Left lung (tissue), 10 donors: ENCODE measurements around the gene MAPKAPK5. TPM values are rescaled to one million over a fixed set of nuclear protein-coding genes. Genes with fewer than 3 reads are reported as not detected.

ENCODE experiments used
- ATAC-seq: fragments of 200-7000 bp; cut with Tn5 transposase; one replicate; pipeline ENCODE4 v1.9.1; 2020; ENCODE audit warnings: moderate library complexity
- DNase-seq, 4 donors: peaks; one replicate each; pipeline ENCODE4 v3.0.0-alpha.2; 2013 to 2020
- H3K27ac ChIP-seq, 2 donors: fragments of 200-600 bp; sonication (generic) in 1 of 2; one replicate each; pipeline versions ENCODE4 v1.5.0 to v1.8.0; 2020 to 2021
- H3K27me3 ChIP-seq, 2 donors: fragments of 200-600 bp; sonication (generic) in 1 of 2; one replicate each; pipeline versions ENCODE4 v1.5.0 to v1.8.0; 2020 to 2021
- H3K36me3 ChIP-seq, 2 donors: fragments of 200-600 bp; sonication (generic) in 1 of 2; one replicate each; pipeline versions ENCODE4 v1.5.0 to v1.8.0; 2020 to 2021
- H3K4me1 ChIP-seq, 2 donors: fragments of 200-600 bp; one replicate each; pipeline ENCODE4 v1.8.0; 2021
- H3K4me3 ChIP-seq, 2 donors: fragments of 200-600 bp; sonication (generic) in 1 of 2; one replicate each; pipeline versions ENCODE4 v1.5.0 to v1.8.0; 2020 to 2021; ENCODE audit warnings: mild to moderate bottlenecking in 1 of 2
- H3K9me3 ChIP-seq, 2 donors: fragments of 200-600 bp; sonication (generic) in 1 of 2; one replicate each; pipeline versions ENCODE4 v1.5.0 to v1.8.0; 2020 to 2021
- CTCF ChIP-seq, 2 donors: fragments of 200-600 bp; sonication (generic) in 1 of 2; IDR thresholded peaks; one replicate each; pipeline versions ENCODE4 v1.5.0 to v1.8.0; 2021; ENCODE audit warnings: antibody characterized with exemption in 2 of 2
- intact Hi-C, 2 donors: fragments of 100-400 bp; cut with DNase I; formaldehyde crosslinking; loops; one replicate each; pipeline versions ENCODE4 v1.11.2 to v1.14.2; 2022
- polyA plus RNA-seq, 6 donors: library from polyadenylated mRNA; unstranded; fragments of 120-200 nt; gene quantifications; one replicate each; pipeline ENCODE4 v1.2.1, GENCODE V29; 2013; ENCODE audit not compliant: insufficient read length in 6 of 6
- total RNA-seq, 2 donors: library from RNA; stranded (reverse); fragmentation: NEBNext Ultra II Directional; extraction: Animal tissue kit (Norgen Biotek cat#: 25700); gene quantifications; one replicate each; pipeline ENCODE4 v1.2.1, GENCODE V29; 2021
- donor health status: DM: no; HTN: yes; CAD: no.
- donor health status: DM: no; HTN: no; CAD: no.

MAPKAPK5 gene
- total and polyA plus RNA-seq, 8 donors: 31.7 to 57.9 (median 50.3) TPM

DNA sequence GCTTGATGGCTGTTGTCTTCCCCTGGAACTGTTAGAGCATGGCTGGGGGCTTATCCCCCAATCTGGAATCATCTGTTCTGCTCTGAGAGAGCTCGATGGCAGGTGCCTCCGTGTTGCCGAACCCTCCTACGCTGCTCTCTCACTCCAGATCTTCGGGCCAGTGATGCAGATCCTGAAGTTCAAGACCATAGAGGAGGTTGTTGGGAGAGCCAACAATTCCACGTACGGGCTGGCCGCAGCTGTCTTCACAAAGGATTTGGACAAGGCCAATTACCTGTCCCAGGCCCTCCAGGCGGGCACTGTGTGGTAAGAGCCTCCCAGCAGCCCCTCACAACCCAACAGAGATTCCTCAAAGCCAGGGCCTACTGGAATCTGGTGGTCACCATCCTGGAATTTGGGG, 42.3 kb upstream of the MAPKAPK5 start:
- Histone ChIP-seq H3K4me1 (no peaks in the 10 kb centered on the region), H3K27ac (no peak overlapping the region), H3K27me3 (no peaks in the 10 kb centered on the region), H3K4me3 (no peak overlapping the region), H3K36me3 (peaks cover 0 to 100% of the 10 kb centered on the region in 2 donors), H3K9me3 (no peaks in the 10 kb centered on the region)
- ATAC-seq: no peak
- no peak for DNase-seq
- intact Hi-C loops: no loop called here
- TF ChIP-seq CTCF (IDR thresholded peaks at IDR 0.05): no peak

DNA sequence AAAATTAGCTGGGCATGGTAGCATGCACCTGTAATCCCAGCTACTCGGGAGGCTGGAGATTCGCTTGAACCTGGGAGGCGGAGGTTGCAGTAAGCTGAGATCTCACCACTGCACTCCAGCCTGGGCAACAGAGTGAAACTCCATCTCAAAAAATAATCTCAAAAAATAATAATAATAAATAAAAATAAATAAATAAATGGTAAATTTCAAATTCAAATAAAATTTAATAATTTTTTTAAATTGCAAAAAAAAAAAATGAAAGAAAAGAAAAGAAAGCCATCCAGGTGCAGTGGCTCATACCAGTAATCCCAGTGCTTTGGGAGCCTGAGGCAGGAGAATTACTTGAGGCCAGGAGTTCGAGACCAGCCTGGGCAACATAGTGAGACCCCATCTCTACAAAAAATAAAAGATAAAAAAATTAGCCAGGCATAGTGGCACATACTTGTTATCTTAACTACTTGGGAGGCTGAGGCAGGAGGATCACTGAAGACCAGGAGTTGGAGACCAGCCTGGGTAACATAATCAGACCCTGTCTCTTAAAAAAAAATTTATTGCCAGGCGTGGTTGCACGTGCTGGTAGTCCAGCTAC, 38.9 kb upstream of the MAPKAPK5 start:
- Histone ChIP-seq H3K27me3 (no peaks in the 10 kb centered on the region), H3K36me3 (peaks cover 0 to 100% of the 10 kb centered on the region in 2 donors), H3K4me3 (no peak overlapping the region), H3K4me1 (no peaks in the 10 kb centered on the region), H3K27ac (no peak overlapping the region), H3K9me3 (no peaks in the 10 kb centered on the region)
- no peak for ATAC-seq
- intact Hi-C loops: no loop called here
- DNase-seq: no peak
- no peak for TF ChIP-seq CTCF (IDR thresholded peaks at IDR 0.05)

GRCh38 chr12:111803851-111804250, 38.2 kb upstream of the MAPKAPK5 start:
- Histone ChIP-seq H3K9me3 (no peaks in the 10 kb centered on the region), H3K27ac (no peak overlapping the region), H3K27me3 (no peaks in the 10 kb centered on the region), H3K4me3 (no peak overlapping the region), H3K4me1 (no peaks in the 10 kb centered on the region), H3K36me3 (peaks cover 0 to 100% of the 10 kb centered on the region in 2 donors)
- intact Hi-C loops: no loop called here
- ATAC-seq (no peak), DNase-seq (no peak)
- no peak for TF ChIP-seq CTCF (IDR thresholded peaks at IDR 0.05)

GRCh38 chr12:111806304-111806703, 35.7 kb upstream of the MAPKAPK5 start:
- Histone ChIP-seq H3K4me3 (no peak overlapping the region), H3K36me3 (peaks cover 0 to 100% of the 10 kb centered on the region in 2 donors), H3K4me1 (no peaks in the 10 kb centered on the region), H3K27me3 (no peaks in the 10 kb centered on the region), H3K27ac (no peak overlapping the region), H3K9me3 (no peaks in the 10 kb centered on the region)
- no peak for TF ChIP-seq CTCF (IDR thresholded peaks at IDR 0.05)
- intact Hi-C loops: no loop called here
- ATAC-seq: no peak
- DNase-seq: no peak

- ATAC-seq (peak; percentile 24), DNase-seq (no peak)
- no peaks in the 10 kb centered on the region for H3K27me3 ChIP-seq
- peaks cover 0 to 100% of the 10 kb centered on the region in 2 donors for H3K36me3 ChIP-seq
- H3K4me3 ChIP-seq: no peak overlapping the region
- H3K4me1 ChIP-seq: no peaks in the 10 kb centered on the region
- intact Hi-C loops: no loop called here
- no peak for TF ChIP-seq CTCF (IDR thresholded peaks at IDR 0.05)
- no peak overlapping the region for H3K27ac ChIP-seq
- no peaks in the 10 kb centered on the region for H3K9me3 ChIP-seq
Observed at GRCh38 chr12:111807232-111807631, 34.8 kb upstream of the MAPKAPK5 start.
